ENCODE measurements around the gene MISP3.

MISP3 gene

DNA sequence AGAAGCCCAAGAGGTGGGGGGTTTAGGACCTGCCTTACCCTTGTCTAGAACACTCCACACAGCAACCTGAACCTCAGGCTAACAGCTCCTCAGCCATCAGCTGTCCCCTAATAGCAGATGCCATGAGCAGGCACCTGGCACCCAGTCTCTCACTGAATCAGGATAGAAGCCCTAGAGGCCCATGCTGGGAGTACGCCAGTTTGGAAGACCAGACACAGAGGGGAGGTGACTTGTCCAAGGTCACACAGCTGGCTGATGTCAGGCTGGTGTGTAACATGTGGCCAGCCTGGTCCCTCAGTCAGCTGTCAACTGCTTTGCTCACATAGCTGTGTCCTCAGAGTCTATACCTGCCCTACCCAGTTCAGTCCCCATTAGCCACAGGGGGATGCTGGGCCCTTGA lies 30.7 kb downstream of the MISP3 start:
- Histone ChIP-seq H3K79me2 (ENCODE audit: control insufficient read depth, insufficient read depth, low read length, poor library complexity) (no peaks in the 10 kb centered on the region), H3K23ac (ENCODE audit: low read length) (no peak overlapping the region), H4K8ac (ENCODE audit: low read depth, low read length) (no peak overlapping the region), H3K4me1 (ENCODE audit: control insufficient read depth in 1 of 2, insufficient read depth in 2 of 2, low read length in 2 of 2) (peaks cover 0 to 4% of the 10 kb centered on the region in 2 experiments), H3K18ac (ENCODE audit: low read length) (no peak overlapping the region), H4K12ac (ENCODE audit: low read depth, low read length) (no peak overlapping the region), H3K27me3 (ENCODE audit: insufficient read depth, low read length) (no peaks in the 10 kb centered on the region), H3K4me3 (ENCODE audit: low read depth, low read length) (no peak overlapping the region), H2BK5ac (ENCODE audit: low read depth, low read length, poor library complexity) (no peak overlapping the region), H4K91ac (ENCODE audit: low read depth, low read length) (no peak overlapping the region), H2BK12ac (ENCODE audit: low read length) (no peak overlapping the region), H3K4me2 (ENCODE audit: low read length) (no peak overlapping the region), H3K9me3 (ENCODE audit: insufficient read depth, low read depth, low read length) (peaks cover 2% of the 10 kb centered on the region), H2AK5ac (ENCODE audit: low read length) (no peak overlapping the region), H3K4ac (ENCODE audit: low read depth, low read length) (no peak overlapping the region), H2AFZ (ENCODE audit: insufficient read depth, low read length, poor library complexity) (no peak overlapping the region), H3K9ac (ENCODE audit: low read length) (no peak overlapping the region), H3K36me3 (ENCODE audit: control insufficient read depth in 1 of 2, insufficient read depth in 2 of 2, low read length in 2 of 2) (peaks cover 33 to 38% of the 10 kb centered on the region in 2 experiments), H3K27ac (ENCODE audit: low read depth, low read length) (no peak overlapping the region), H2BK120ac (ENCODE audit: insufficient read depth, low read length, poor library complexity) (no peak overlapping the region), H3K79me1 (ENCODE audit: low read length) (no peaks in the 10 kb centered on the region), H3K14ac (ENCODE audit: low read length) (no peak overlapping the region)
- no CpG with 5 or more reads among the region's 1 CpG for WGBS (ENCODE audit: extremely low coverage, insufficient coverage, insufficient read length)
- no peak for DNase-seq

DNA sequence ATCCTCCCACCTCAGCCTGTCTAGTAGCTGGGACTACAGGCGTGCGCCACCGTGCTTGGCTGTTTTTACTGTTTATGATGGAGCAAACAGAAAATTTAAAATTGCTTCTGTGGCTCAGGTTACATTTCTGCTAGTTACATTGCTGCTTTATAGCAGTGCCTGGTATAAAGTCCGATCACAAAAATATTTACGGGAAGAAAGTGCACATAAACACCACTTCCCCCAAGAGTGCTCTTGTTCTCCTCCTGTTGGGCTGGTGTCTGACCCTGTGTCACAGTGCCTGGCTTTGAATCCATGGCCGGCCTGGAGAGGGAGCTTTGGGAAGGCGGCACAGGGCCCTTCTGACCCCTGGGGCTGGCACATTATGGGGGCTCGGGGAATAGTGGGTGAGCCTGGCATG lies 33.1 kb downstream of the MISP3 start:
- Histone ChIP-seq H4K12ac (ENCODE audit: low read depth, low read length) (no peak overlapping the region), H3K4me3 (ENCODE audit: low read depth, low read length) (no peak overlapping the region), H3K27ac (ENCODE audit: low read depth, low read length) (no peak overlapping the region), H3K9ac (ENCODE audit: low read length) (no peak overlapping the region), H2AFZ (ENCODE audit: insufficient read depth, low read length, poor library complexity) (no peak overlapping the region), H3K9me3 (ENCODE audit: insufficient read depth, low read depth, low read length) (no peaks in the 10 kb centered on the region), H3K27me3 (ENCODE audit: insufficient read depth, low read length) (no peaks in the 10 kb centered on the region), H3K79me1 (ENCODE audit: low read length) (no peaks in the 10 kb centered on the region), H4K8ac (ENCODE audit: low read depth, low read length) (no peak overlapping the region), H3K4me1 (ENCODE audit: control insufficient read depth in 1 of 2, insufficient read depth in 2 of 2, low read length in 2 of 2) (peaks cover 0 to 4% of the 10 kb centered on the region in 2 experiments), H3K4ac (ENCODE audit: low read depth, low read length) (no peak overlapping the region), H2BK12ac (ENCODE audit: low read length) (no peak overlapping the region), H3K18ac (ENCODE audit: low read length) (no peak overlapping the region), H2BK5ac (ENCODE audit: low read depth, low read length, poor library complexity) (no peak overlapping the region), H4K91ac (ENCODE audit: low read depth, low read length) (no peak overlapping the region), H3K14ac (ENCODE audit: low read length) (no peak overlapping the region), H3K23ac (ENCODE audit: low read length) (no peak overlapping the region), H2BK120ac (ENCODE audit: insufficient read depth, low read length, poor library complexity) (no peak overlapping the region), H3K4me2 (ENCODE audit: low read length) (no peak overlapping the region), H3K79me2 (ENCODE audit: control insufficient read depth, insufficient read depth, low read length, poor library complexity) (no peaks in the 10 kb centered on the region), H2AK5ac (ENCODE audit: low read length) (no peak overlapping the region), H3K36me3 (ENCODE audit: control insufficient read depth in 1 of 2, insufficient read depth in 2 of 2, low read length in 2 of 2) (peaks cover 29 to 35% of the 10 kb centered on the region in 2 experiments)
- no peak for DNase-seq
- WGBS (ENCODE audit: extremely low coverage, insufficient coverage, insufficient read length), result no CpG with 5 or more reads among the region's 8 CpGs

DNA sequence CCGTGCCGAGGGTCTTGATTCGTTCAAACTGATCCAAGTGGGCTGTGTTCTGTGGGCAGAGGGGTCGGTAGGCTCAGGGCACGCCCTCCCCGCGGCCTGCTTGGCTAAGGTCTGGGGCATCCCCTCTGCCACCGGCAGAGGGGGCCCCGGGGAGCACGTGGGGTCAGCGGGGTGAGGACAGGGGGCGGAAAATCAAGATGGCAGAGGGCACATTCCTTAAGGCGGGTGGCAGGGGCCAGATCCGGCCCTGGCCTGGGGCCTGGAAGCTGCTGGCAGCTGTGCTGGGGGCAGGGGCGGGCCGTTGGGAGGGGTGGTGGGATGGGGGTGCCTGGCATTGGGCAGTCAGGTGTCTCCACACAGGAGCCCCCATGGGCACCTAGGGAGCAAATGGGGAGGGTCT lies 34.3 kb downstream of the MISP3 start:
- H3K27ac ChIP-seq (ENCODE audit: low read depth, low read length), result no peak overlapping the region
- H3K4me2 ChIP-seq (ENCODE audit: low read length), result no peak overlapping the region
- no peak overlapping the region for H3K18ac ChIP-seq (ENCODE audit: low read length)
- H4K91ac ChIP-seq (ENCODE audit: low read depth, low read length), result no peak overlapping the region
- H3K9me3 ChIP-seq (ENCODE audit: insufficient read depth, low read depth, low read length), result no peaks in the 10 kb centered on the region
- H3K4me1 ChIP-seq (ENCODE audit: control insufficient read depth in 1 of 2, insufficient read depth in 2 of 2, low read length in 2 of 2), result peaks cover 0 to 4% of the 10 kb centered on the region in 2 experiments
- no peak overlapping the region for H3K23ac ChIP-seq (ENCODE audit: low read length)
- H3K4me3 ChIP-seq (ENCODE audit: low read depth, low read length), result no peak overlapping the region
- H2AFZ ChIP-seq (ENCODE audit: insufficient read depth, low read length, poor library complexity), result no peak overlapping the region
- no peaks in the 10 kb centered on the region for H3K27me3 ChIP-seq (ENCODE audit: insufficient read depth, low read length)
- no peak overlapping the region for H4K12ac ChIP-seq (ENCODE audit: low read depth, low read length)
- H4K8ac ChIP-seq (ENCODE audit: low read depth, low read length), result no peak overlapping the region
- H3K79me1 ChIP-seq (ENCODE audit: low read length), result no peaks in the 10 kb centered on the region
- H2BK120ac ChIP-seq (ENCODE audit: insufficient read depth, low read length, poor library complexity), result no peak overlapping the region
- no peak overlapping the region for H3K4ac ChIP-seq (ENCODE audit: low read depth, low read length)
- no peaks in the 10 kb centered on the region for H3K79me2 ChIP-seq (ENCODE audit: control insufficient read depth, insufficient read depth, low read length, poor library complexity)
- no peak overlapping the region for H2BK5ac ChIP-seq (ENCODE audit: low read depth, low read length, poor library complexity)
- H2BK12ac ChIP-seq (ENCODE audit: low read length), result no peak overlapping the region
- no peak for DNase-seq
- no peak overlapping the region for H2AK5ac ChIP-seq (ENCODE audit: low read length)
- no peak overlapping the region for H3K9ac ChIP-seq (ENCODE audit: low read length)
- peaks cover 25 to 30% of the 10 kb centered on the region in 2 experiments for H3K36me3 ChIP-seq (ENCODE audit: control insufficient read depth in 1 of 2, insufficient read depth in 2 of 2, low read length in 2 of 2)
- no CpG with 5 or more reads among the region's 16 CpGs for WGBS (ENCODE audit: extremely low coverage, insufficient coverage, insufficient read length)
- H3K14ac ChIP-seq (ENCODE audit: low read length), result no peak overlapping the region

DNA sequence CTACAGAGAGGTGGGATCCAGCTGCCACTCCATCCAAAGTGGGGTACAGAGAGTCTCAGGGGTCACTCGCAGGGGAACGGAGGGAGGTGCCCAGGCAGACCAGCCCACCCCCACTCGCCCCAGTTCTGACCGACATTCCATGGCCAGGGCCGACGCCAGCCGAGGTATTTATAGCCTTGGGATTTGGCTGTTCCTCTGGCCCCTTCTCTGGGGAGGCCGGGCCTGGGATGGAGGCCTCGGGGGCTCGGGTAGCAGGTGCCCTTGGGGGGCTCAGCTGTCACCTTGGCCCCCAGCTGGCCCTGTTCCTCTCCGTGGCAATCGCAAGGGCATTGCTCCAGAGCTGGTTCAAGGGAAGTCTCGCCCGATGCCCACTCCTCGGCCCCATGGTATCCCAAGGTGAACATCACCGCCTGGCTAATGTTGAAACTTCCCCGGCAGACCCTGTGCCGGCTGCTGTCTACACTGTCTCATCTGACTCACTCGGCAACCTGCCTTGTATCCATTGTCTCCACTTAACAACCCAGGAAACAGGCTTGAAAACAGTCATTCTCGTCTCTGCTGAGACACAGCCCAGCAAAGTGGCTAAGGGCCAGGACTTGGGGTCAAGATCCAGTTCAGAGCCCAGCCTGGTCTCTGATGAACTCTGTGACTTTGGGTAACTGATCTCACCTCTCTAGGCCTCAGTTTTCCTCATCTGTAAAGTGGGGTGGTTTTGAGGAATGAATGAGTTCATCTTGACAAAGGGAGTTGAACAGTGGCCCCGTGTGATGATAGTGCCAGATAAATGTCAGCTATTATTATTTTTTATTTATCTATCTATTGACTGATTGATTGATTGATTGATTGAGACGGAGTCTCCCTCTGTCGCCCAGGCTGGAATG lies 35.2 kb downstream of the MISP3 start:
- H3K4ac ChIP-seq (ENCODE audit: low read depth, low read length), result no peak overlapping the region
- peak overlapping the region; percentile 13 for H2AFZ ChIP-seq (ENCODE audit: insufficient read depth, low read length, poor library complexity)
- no peak overlapping the region for H3K9ac ChIP-seq (ENCODE audit: low read length)
- H3K79me1 ChIP-seq (ENCODE audit: low read length), result no peaks in the 10 kb centered on the region
- no peak overlapping the region for H3K4me2 ChIP-seq (ENCODE audit: low read length)
- H4K8ac ChIP-seq (ENCODE audit: low read depth, low read length), result no peak overlapping the region
- no peak for DNase-seq
- no CpG with 5 or more reads among the region's 23 CpGs for WGBS (ENCODE audit: extremely low coverage, insufficient coverage, insufficient read length)
- no peak overlapping the region for H4K91ac ChIP-seq (ENCODE audit: low read depth, low read length)
- peaks cover 2 to 8% of the 10 kb centered on the region in 2 experiments for H3K4me1 ChIP-seq (ENCODE audit: control insufficient read depth in 1 of 2, insufficient read depth in 2 of 2, low read length in 2 of 2)
- peaks cover 16 to 21% of the 10 kb centered on the region in 2 experiments for H3K36me3 ChIP-seq (ENCODE audit: control insufficient read depth in 1 of 2, insufficient read depth in 2 of 2, low read length in 2 of 2)
- H3K18ac ChIP-seq (ENCODE audit: low read length), result no peak overlapping the region
- no peak overlapping the region for H4K12ac ChIP-seq (ENCODE audit: low read depth, low read length)
- no peak overlapping the region for H2BK12ac ChIP-seq (ENCODE audit: low read length)
- H3K27ac ChIP-seq (ENCODE audit: low read depth, low read length), result no peak overlapping the region
- no peak overlapping the region for H3K23ac ChIP-seq (ENCODE audit: low read length)
- no peak overlapping the region for H2BK120ac ChIP-seq (ENCODE audit: insufficient read depth, low read length, poor library complexity)
- H3K14ac ChIP-seq (ENCODE audit: low read length), result no peak overlapping the region
- no peaks in the 10 kb centered on the region for H3K27me3 ChIP-seq (ENCODE audit: insufficient read depth, low read length)
- H2BK5ac ChIP-seq (ENCODE audit: low read depth, low read length, poor library complexity), result no peak overlapping the region
- no peaks in the 10 kb centered on the region for H3K9me3 ChIP-seq (ENCODE audit: insufficient read depth, low read depth, low read length)
- no peak overlapping the region for H2AK5ac ChIP-seq (ENCODE audit: low read length)
- no peak overlapping the region for H3K4me3 ChIP-seq (ENCODE audit: low read depth, low read length)
- H3K79me2 ChIP-seq (ENCODE audit: control insufficient read depth, insufficient read depth, low read length, poor library complexity), result no peaks in the 10 kb centered on the region

Data from trophoblast cell (in vitro differentiated cells and primary cell).